Activated CD4-positive, alpha-beta T cell treated with anti-CD3 and anti-CD28 coated beads, Interleukin-2, amount 50 U/mL, for 4 hours (primary cell): ENCODE data around the gene NFKBIB.
"Not testable (repeated sequence)": the region's sequence is repeated elsewhere in the genome, so short reads cannot be mapped to it uniquely, and the experiment has no call there.

Experiments
- DNase-seq, 2 experiments: peaks; one replicate each; pipeline ENCODE4 v3.0.0-alpha.2; 2020

NFKBIB gene

GRCh38 chr19:38877781-38878574 lies 21.8 kb upstream of the NFKBIB start, which contains the start of gene RINL:
TSS of gene RINL (minus strand) at chr19:38878275. CDS start at chr19:38876742, 1,533 bp downstream.
- peak; percentile 63 to 65 for DNase-seq

GRCh38 chr19:38878575-38879399 lies 21.0 kb upstream of the NFKBIB start:
- no peak for DNase-seq

- no peak for DNase-seq
Observed at GRCh38 chr19:38879400-38879751, 20.4 kb upstream of the NFKBIB start.

DNA sequence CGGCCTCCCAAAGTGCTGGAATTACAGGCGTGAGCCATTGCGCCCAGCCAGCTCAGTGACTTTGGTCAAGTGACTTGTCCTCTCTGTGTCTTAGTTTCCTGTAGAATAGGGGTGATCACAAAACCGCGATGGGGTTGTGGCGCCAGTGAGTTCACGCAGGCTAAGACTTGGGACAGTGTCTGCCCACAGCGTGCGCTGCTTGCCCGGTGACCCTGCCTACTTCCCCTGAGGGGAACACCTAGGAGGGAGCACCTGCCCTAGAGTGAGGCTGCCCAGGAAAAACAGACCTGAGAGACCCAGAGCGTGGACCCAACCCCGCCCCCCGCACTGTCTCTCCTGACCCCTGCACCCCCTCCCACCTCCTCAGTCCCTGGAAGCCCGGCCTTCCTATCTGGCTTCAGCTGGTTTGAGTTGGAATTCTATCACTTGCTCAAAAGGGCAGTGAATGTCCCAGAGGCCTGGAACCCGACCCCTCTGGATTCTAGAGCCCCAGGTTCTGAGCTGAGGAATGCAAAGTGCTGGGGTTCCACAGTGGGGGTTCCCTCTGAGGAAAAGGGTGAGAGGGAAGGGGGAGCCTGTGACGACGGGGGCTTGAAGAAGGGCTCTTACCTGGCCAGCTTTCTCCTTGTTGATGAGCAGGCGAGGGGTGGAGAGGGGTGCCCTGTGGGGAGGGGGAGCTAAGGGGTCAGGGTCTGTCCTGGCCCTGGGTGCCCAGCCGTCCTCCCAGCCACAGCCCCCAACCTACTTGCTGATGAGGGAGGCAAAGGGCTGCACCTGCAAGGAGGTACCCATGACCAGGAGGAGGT lies 19.5 kb upstream of the NFKBIB start:
- no peak for DNase-seq

DNA sequence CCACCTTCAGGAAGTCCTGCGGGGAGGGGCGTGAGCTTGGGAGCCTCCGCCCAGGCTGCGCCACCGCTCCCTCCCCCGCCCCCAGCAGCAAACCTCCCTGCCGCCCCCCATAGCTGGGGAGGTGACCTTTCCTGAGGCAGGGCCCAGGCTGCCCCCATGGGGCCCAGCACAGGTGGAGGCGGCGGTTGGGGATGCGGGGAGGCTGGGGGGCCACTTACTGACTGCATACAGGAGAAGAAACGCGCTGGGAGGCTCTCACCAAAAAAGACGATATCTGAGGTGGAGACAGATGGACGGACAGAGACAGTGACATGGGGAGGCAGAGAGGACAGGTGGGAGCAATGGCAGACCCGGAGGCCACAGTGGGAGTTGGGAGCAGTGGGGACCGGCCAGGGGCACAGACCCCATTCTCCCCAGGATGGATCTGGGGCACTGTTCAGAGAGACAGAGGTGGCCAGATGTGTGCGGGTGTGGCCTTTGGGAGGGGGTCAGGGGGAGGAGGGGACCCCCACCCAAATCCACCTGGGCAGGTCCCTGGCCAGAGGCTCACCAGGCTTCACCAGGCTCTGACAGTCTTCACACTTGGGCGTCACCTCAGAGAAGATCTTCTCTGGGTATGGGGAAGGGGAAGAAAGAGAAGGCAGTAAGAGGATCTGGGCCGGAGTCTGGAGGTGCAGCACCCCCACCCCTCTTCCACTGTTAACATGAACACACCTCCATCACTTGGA lies 18.7 kb upstream of the NFKBIB start:
- no peak for DNase-seq

DNA sequence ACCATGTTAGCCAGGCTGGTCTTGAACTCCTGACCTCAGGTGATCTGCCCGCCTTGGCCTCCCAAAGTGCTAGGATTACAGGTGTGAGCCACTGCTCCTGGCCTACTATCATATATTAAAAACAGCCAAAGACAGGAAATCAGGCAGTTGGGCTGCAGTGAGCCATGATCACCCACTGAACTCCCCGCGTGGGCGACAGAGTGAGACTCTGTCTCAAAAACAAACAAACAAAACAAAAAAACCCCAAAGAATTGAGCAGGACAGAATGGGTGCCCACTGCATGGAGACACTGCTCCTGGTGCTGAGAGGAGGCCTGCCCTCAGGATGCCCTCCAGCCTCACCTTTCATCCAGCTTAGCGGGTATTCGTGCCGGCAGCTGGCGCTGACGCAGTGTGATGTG lies 16.5 kb upstream of the NFKBIB start:
- no peak for DNase-seq

DNA sequence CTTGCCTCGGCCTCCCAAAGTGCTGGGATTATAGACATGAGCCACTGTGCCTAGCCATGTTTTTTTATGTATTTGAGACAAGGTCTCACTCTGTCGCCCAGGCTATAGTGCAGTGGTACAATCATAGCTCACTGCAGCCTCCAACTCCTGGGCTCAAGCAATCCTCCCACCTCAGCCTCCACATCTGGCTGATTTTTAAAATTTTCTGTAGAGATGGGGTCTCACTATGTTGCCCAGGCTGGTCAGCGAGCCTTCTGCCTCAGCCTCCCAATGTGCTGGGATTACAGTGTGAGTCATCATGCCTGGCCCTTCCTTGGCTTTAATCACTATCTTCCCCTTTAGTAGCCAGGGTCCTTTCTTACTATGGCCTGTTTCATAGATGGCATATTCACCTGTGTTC lies 15.1 kb upstream of the NFKBIB start:
- not testable (repeated sequence) for DNase-seq

DNA sequence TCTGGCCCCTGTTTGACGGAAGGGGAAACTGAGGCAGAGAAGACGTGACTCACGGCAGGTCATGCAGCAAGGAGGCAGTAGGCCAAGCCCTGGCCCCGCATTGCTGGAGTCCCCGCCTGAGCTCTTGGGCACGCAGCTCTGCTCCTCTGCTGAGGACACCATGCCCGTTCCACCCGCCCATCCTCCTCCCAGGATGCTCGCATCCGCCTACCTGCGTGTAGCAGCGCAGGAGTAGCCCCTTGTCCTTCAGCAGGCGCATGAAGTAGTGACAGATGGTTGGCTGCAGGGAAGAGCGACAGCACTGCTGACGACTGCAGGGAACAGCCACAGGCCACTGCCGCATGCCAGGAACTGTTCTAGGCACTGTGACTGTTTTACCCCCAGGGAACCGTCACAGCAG lies 10.9 kb upstream of the NFKBIB start:
- DNase-seq = no peak

DNA sequence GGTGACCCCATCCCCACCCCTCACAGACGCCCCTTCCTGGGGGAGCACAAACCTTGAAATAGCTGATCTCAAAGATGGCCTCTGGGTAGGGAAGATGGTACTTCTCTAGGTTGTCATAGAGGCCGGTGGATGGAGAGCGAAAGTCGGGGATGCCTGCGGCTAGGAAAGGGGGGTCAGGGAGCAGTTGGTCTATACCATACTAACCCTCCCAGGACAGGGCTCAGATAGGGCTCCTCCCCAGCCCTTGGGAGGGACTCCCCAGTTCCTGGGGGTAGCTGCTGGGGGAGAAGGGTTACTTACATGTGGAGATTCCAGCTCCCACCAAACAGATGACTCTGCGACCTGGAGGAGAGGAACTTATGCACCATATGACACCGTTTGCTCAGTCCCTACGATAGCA lies 10.0 kb upstream of the NFKBIB start:
- DNase-seq = no peak

DNA sequence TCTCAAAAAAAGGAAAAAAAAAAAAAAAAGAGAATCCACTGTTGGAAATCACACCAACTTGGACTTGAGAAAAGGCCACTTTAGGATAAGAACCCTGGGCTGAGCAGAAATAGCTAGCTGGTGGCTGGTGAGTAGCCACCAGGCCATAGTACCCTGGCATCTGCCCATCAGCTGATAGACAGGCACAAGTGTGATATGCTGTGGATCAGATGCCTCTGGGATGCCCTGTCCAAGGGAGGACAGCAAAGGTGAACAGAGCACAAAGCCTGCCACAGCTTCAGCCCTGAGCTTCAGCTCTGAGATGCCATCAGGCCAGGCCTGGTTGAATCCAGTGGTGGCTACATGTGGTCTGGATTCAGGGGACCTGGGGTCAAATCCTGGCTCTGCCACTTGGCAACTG lies 9.1 kb upstream of the NFKBIB start:
- DNase-seq = no peak

GRCh38 chr19:38891771-38892170 lies 8.0 kb upstream of the NFKBIB start:
- no peak for DNase-seq

- DNase-seq = no peak
Observed at GRCh38 chr19:38892841-38893240, 6.9 kb upstream of the NFKBIB start.

- no peak for DNase-seq
Observed at GRCh38 chr19:38893341-38893771, 6.4 kb upstream of the NFKBIB start.

DNA sequence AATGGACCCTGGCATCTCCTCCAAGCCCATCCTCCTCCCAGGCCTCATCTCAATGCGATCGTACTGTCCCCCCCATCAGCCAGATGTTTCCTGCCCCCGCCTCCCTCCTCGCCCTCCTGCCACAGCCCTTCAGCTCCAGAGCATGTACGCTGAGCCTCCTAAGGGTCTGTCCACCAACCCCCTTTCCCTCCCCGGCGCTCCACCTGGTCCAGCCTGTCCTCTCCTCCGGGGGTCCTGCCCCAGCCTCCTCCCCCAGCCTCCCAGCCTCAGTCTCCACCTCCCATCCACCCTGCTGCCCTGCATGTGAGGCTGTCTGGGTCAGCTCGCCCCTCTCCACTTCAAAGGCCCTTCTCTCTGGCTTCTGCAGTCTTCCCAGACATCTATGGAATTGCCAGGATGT lies 4.8 kb upstream of the NFKBIB start:
- DNase-seq = no peak

DNA sequence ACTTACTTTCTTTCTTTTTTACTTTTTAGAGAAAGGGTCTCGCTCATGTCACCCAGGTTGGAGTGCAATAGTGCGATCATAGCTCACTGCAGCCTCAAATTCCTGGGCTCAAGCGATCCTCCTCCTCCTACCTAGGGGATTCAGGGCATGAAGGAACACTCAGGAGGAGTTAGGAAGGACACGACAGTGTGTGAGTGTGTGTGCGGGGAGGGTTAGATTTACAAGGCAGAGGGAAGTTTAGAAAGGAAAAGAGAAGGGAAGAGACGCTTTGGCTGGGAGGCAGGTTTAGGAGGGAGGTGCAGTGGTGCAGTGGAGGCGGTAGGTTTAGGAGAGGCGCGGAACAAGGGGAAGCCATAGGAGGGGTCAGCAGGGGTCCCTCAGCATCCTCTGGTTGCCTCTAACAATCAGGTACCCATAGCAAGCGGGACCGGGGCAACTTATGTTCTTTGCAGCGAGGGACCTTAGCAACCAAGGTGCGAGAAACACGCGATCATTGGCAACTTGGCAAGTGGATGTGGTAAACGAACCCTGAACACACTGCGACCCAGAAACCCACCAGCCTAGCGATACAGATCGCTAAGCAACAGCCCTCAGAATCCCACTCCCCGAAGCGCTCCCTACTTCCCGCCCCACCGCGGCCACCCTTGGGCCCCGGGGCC lies 852 bp upstream of the NFKBIB start:
- DNase-seq = no peak

DNA sequence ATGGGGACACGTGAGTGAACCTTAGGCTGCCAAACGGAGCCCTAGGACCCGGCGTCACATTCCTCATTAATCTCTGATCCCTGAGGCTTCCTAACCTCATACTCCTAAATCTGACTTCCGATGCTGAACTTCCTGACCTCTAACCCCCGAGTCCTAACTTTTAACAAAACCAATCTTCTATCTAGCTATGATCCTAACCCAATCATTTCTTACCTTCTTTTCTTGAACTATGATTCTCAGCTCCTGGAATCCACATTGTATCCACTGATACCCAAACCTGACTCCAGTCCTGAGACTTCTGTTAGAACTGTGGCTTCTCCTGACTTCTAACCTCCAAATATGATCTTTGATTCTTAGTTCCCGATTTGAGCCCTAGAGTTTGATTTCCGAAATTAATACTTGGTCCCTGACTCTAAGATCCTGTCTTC lies 447 bp downstream of the NFKBIB start:
- no peak for DNase-seq

GRCh38 chr19:38900743-38901190 lies 998 bp downstream of the NFKBIB start:
- no peak for DNase-seq

DNA sequence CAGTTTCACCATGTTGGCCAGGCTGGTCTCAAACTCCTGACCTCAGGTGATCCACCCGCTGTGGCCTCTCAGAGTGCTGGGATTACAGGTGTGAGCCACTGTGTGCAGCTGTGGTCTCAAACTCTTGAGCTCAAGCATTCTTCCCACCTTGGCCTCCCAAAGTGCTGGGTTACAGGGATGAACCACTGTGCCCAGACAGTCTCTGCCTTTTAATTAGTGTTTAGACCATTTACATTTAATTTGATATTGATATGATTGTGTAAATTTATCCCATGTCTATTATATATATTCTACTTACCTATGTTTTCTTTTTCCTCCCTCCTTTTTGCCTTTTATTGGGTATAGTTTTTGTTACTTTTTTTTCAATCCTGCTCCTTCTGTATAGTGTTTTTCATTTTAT lies 1.9 kb downstream of the NFKBIB start:
- no peak for DNase-seq

GRCh38 chr19:38904581-38905539 lies 5.1 kb downstream of the NFKBIB start:
- DNase-seq = no peak

- no peak for DNase-seq
Observed at GRCh38 chr19:38905620-38906019, 5.9 kb downstream of the NFKBIB start.

- no peak for DNase-seq
Observed at GRCh38 chr19:38907227-38907626, 7.5 kb downstream of the NFKBIB start.
